Kidney (tissue), 14 donors: ENCODE data around the gene NHSL2. TPM values are rescaled to one million over a fixed set of nuclear protein-coding genes. Genes with fewer than 3 reads are reported as not detected.

ENCODE experiments used
- DNase-seq, 5 donors: peaks; one replicate each; pipeline ENCODE4 v3.0.0-alpha.2; 2013 to 2020
- FAIRE-seq: peaks from 2 replicates; lab custom pipeline; 2012; peaks lifted over from hg19 to GRCh38; lab: Jason Lieb, UNC
- H3K27ac ChIP-seq, 2 donors: one replicate each; pipeline ENCODE4 v1.7.0; 2013; ENCODE audit warnings: low read depth in 2 of 2, low read length in 2 of 2, inconsistent platforms in 1 of 2
- H3K27me3 ChIP-seq: one replicate; pipeline ENCODE4 v1.7.1; 2013; ENCODE audit warnings: low read length, inconsistent platforms; ENCODE audit not compliant: control insufficient read depth, insufficient read depth
- H3K36me3 ChIP-seq, 3 donors: one replicate each; pipeline versions ENCODE4 v1.7.0 to v1.7.1; 2013; ENCODE audit warnings: low read length in 3 of 3, control low read depth in 1 of 3, inconsistent platforms in 1 of 3; ENCODE audit not compliant: insufficient read depth in 3 of 3, control insufficient read depth in 2 of 3
- H3K4me1 ChIP-seq, 3 donors: one replicate each; pipeline versions ENCODE4 v1.7.0 to v1.7.1; 2013; ENCODE audit warnings: low read length in 3 of 3, inconsistent platforms in 1 of 3, low read depth in 1 of 3; ENCODE audit not compliant: control insufficient read depth in 2 of 3, insufficient read depth in 2 of 3
- H3K4me3 ChIP-seq, 3 donors: one replicate each; pipeline versions ENCODE4 v1.7.0 to v1.8.1; 2013; ENCODE audit warnings: low read length in 3 of 3, control low read depth in 1 of 3, inconsistent platforms in 1 of 3
- H3K9ac ChIP-seq, 3 donors: one replicate each; pipeline versions ENCODE4 v1.7.0 to v1.7.1; 2013; ENCODE audit warnings: low read length in 3 of 3, control low read depth in 1 of 3, inconsistent platforms in 1 of 3
- H3K9me3 ChIP-seq, 3 donors: one replicate each; pipeline versions ENCODE4 v1.7.0 to v1.7.1; 2013; ENCODE audit warnings: low read length in 3 of 3, control low read depth in 1 of 3, inconsistent platforms in 1 of 3; ENCODE audit not compliant: control insufficient read depth in 2 of 3, insufficient read depth in 1 of 3
- CTCF ChIP-seq: IDR thresholded peaks from 3 replicates; pipeline ENCODE4 v1.5.1; 2012; ENCODE audit warnings: mild to moderate bottlenecking, moderate library complexity, borderline replicate concordance; ENCODE audit not compliant: insufficient read depth; ENCODE audit errors: extremely low read depth
- intact Hi-C: fragments of 100-400 bp; cut with DNase I; formaldehyde crosslinking; loops from one replicate; pipeline ENCODE4 v1.11.1; 2022
- polyA plus RNA-seq: library from polyadenylated mRNA; stranded (reverse); fragments of 350-450 nt; fragmentation: Illumina TruSeq; extraction: RNeasy Lipid Tissue Mini Kit (QIAGEN cat#74804); gene quantifications from one replicate; pipeline ENCODE4 v1.2.3, GENCODE V29; 2014; ENCODE audit warnings: low read depth, low replicate concordance; ENCODE audit not compliant: insufficient read depth
- total RNA-seq: library from RNA; stranded (reverse); fragmentation: NEBNext Ultra II Directional; extraction: Animal tissue kit (Norgen Biotek cat#: 25700); gene quantifications from one replicate; pipeline ENCODE4 v1.2.1, GENCODE V29; 2021
- donor health status: control.
- donor health status: control.
- donor health status: control.
- donor health status: control.
- donor health status: control.
- donor health status: DM: yes; HTN: yes; CAD: no.
- donor health status: Normal renal cell carcinoma (clear cell type).

Gene NHSL2
- total and polyA plus RNA-seq, 2 donors from 2014 or later = 1.3 to 10.8 TPM

GRCh38 chrX:71993371-71993770 is 82.7 kb downstream of the NHSL2 start:
- no peak overlapping the region for H3K27ac ChIP-seq
- DNase-seq (no peak), FAIRE-seq (no peak)
- no peaks in the 10 kb centered on the region for H3K4me1 ChIP-seq
- H3K36me3 ChIP-seq = no peaks in the 10 kb centered on the region
- peaks cover under 1% of the 10 kb centered on the region for H3K27me3 ChIP-seq
- no peak overlapping the region for H3K4me3 ChIP-seq
- H3K9me3 ChIP-seq = no peaks in the 10 kb centered on the region
- intact Hi-C loops = no loop called here
- no peak for TF ChIP-seq CTCF
- no peak overlapping the region for H3K9ac ChIP-seq

GRCh38 chrX:71994601-71995000 is 84.0 kb downstream of the NHSL2 start:
- no peak overlapping the region for H3K27ac ChIP-seq
- no peaks in the 10 kb centered on the region for H3K36me3 ChIP-seq
- no peak overlapping the region for H3K4me3 ChIP-seq
- no peaks in the 10 kb centered on the region for H3K9me3 ChIP-seq
- no peak for FAIRE-seq
- peaks cover 2% of the 10 kb centered on the region for H3K27me3 ChIP-seq
- H3K4me1 ChIP-seq = no peaks in the 10 kb centered on the region
- intact Hi-C loops = no loop called here
- TF ChIP-seq CTCF = no peak
- DNase-seq = no peak
- no peak overlapping the region for H3K9ac ChIP-seq

GRCh38 chrX:71995122-71995521 is 84.5 kb downstream of the NHSL2 start:
- no peak overlapping the region for H3K9ac ChIP-seq
- H3K9me3 ChIP-seq = no peaks in the 10 kb centered on the region
- DNase-seq (no peak), FAIRE-seq (no peak)
- H3K4me1 ChIP-seq = no peaks in the 10 kb centered on the region
- no peak overlapping the region for H3K4me3 ChIP-seq
- intact Hi-C loops = no loop called here
- no peaks in the 10 kb centered on the region for H3K36me3 ChIP-seq
- H3K27me3 ChIP-seq = peaks cover 2% of the 10 kb centered on the region
- H3K27ac ChIP-seq = no peak overlapping the region
- no peak for TF ChIP-seq CTCF

GRCh38 chrX:71996136-71996535 is 85.5 kb downstream of the NHSL2 start:
- Histone ChIP-seq H3K9ac (no peak overlapping the region), H3K36me3 (no peaks in the 10 kb centered on the region), H3K27ac (no peak overlapping the region), H3K4me1 (no peaks in the 10 kb centered on the region), H3K4me3 (no peak overlapping the region), H3K27me3 (peaks cover 2% of the 10 kb centered on the region), H3K9me3 (no peaks in the 10 kb centered on the region)
- no peak for FAIRE-seq
- no peak for TF ChIP-seq CTCF
- DNase-seq = no peak
- intact Hi-C loops = no loop called here
